Skeletal muscle tissue (tissue), 4 donors: ENCODE results near the gene DARS1. TPM values are rescaled to one million over a fixed set of nuclear protein-coding genes. Genes with fewer than 3 reads are reported as not detected.
"Not testable (repeated sequence)": the region's sequence is repeated elsewhere in the genome, so short reads cannot be mapped to it uniquely, and the experiment has no call there.

Experiments used
- H3K27ac ChIP-seq: one replicate; pipeline ENCODE4 v1.7.0; 2013; ENCODE audit warnings: mild to moderate bottlenecking, low read depth, low read length, inconsistent platforms
- H3K27me3 ChIP-seq, 3 donors: one replicate each; pipeline ENCODE4 v1.7.0; 2013; ENCODE audit warnings: low read length in 3 of 3; ENCODE audit not compliant: control insufficient read depth in 3 of 3, insufficient read depth in 3 of 3
- H3K36me3 ChIP-seq, 3 donors: one replicate each; pipeline ENCODE4 v1.7.0; 2013; ENCODE audit warnings: low read length in 3 of 3; ENCODE audit not compliant: control insufficient read depth in 3 of 3, insufficient read depth in 3 of 3
- H3K4me1 ChIP-seq, 3 donors: one replicate each; pipeline ENCODE4 v1.7.0; 2013; ENCODE audit warnings: low read length in 3 of 3, mild to moderate bottlenecking in 3 of 3; ENCODE audit not compliant: control insufficient read depth in 3 of 3, insufficient read depth in 3 of 3
- H3K4me3 ChIP-seq, 3 donors: one replicate each; pipeline ENCODE4 v1.7.0; 2013; ENCODE audit warnings: low read length in 3 of 3
- H3K9ac ChIP-seq, 3 donors: one replicate each; pipeline ENCODE4 v1.7.0; 2013; ENCODE audit warnings: low read length in 3 of 3, mild to moderate bottlenecking in 3 of 3, moderate library complexity in 2 of 3, low read depth in 1 of 3
- H3K9me3 ChIP-seq, 3 donors: one replicate each; pipeline ENCODE4 v1.7.0; 2013; ENCODE audit warnings: low read length in 3 of 3; ENCODE audit not compliant: control insufficient read depth in 3 of 3
- total RNA-seq: library from RNA; depleted of rRNA; stranded (reverse); fragments of >200 nt; gene quantifications from one replicate; pipeline ENCODE4 v1.2.3, GENCODE V29; 2014
- donor health status: Osteomylitis.

DARS1 gene
- total RNA-seq, 1 donor from 2014 or later, result 85.6 TPM

- no peak overlapping the region for H3K4me3 ChIP-seq
- H3K4me1 ChIP-seq, result peaks cover 0 to 4% (median 4%) of the 10 kb centered on the region in 3 donors
- no peaks in the 10 kb centered on the region for H3K9me3 ChIP-seq
- H3K9ac ChIP-seq, result no peak overlapping the region
- H3K27ac ChIP-seq, result no peak overlapping the region
- peaks cover 0 to 5% (median 3%) of the 10 kb centered on the region in 3 donors for H3K36me3 ChIP-seq
- no peaks in the 10 kb centered on the region for H3K27me3 ChIP-seq
Measured at GRCh38 chr2:135969655-135970387, 15.6 kb downstream of the DARS1 start.

DNA sequence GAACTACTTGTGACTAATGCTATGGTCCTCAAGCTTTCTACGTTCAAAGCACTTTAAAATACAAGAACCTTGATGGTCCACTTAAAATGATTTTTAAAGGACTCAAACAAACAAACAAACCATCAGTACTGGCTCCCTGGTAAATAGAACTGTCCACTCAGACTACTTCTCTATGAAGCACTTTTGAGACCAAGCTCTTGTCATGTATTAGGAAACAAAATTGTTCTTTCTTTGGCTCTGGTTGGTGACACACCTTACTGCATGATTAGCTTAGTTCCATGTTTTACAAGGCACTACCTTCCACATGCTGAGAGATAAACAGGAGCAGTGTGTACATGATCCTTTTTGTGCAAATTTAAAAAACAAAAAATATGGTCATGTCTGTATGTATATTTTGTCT lies 19.7 kb downstream of the DARS1 start:
- H3K4me3 ChIP-seq, result no peak overlapping the region
- H3K36me3 ChIP-seq, result peaks cover 0 to 1% (median 0%) of the 10 kb centered on the region in 3 donors
- H3K9me3 ChIP-seq, result no peaks in the 10 kb centered on the region
- no peaks in the 10 kb centered on the region for H3K27me3 ChIP-seq
- H3K27ac ChIP-seq, result no peak overlapping the region
- H3K4me1 ChIP-seq, result peaks cover 3 to 6% (median 4%) of the 10 kb centered on the region in 3 donors
- H3K9ac ChIP-seq, result no peak overlapping the region

GRCh38 chr2:135964404-135964803 lies 21.0 kb downstream of the DARS1 start:
- not testable (repeated sequence) for H3K9me3 ChIP-seq, H3K36me3 ChIP-seq, H3K9ac ChIP-seq, H3K4me1 ChIP-seq, H3K27me3 ChIP-seq, H3K4me3 ChIP-seq, H3K27ac ChIP-seq

DNA sequence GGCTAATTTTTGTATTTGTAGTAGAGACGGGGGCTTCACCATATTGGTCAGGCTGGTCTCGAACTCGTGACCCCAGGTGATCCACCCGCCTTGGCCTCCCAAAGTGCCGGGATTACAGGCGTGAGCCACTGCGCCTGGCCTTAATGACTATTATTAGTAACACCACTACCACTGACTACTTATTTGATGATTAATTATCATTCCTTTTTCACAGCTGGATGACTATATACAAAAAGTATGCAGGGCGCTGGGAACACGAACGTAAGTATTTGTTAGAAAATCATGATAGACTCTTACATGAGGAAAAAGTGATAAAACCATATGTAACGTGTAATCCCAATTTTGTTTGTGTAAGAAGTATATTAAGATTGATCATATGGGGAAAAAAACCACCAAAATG lies 21.6 kb downstream of the DARS1 start:
- Histone ChIP-seq H3K4me3 (no peak overlapping the region), H3K27ac (no peak overlapping the region), H3K36me3 (peaks cover 0 to 5% (median 0%) of the 10 kb centered on the region in 3 donors), H3K9me3 (no peaks in the 10 kb centered on the region), H3K4me1 (peaks cover 0 to 3% (median 2%) of the 10 kb centered on the region in 3 donors), H3K9ac (no peak overlapping the region), H3K27me3 (no peaks in the 10 kb centered on the region)

- H3K9ac ChIP-seq, result no peak overlapping the region
- H3K4me1 ChIP-seq, result peaks cover 0 to 3% (median 2%) of the 10 kb centered on the region in 3 donors
Measured at GRCh38 chr2:135962366-135963123, 22.9 kb downstream of the DARS1 start.

DNA sequence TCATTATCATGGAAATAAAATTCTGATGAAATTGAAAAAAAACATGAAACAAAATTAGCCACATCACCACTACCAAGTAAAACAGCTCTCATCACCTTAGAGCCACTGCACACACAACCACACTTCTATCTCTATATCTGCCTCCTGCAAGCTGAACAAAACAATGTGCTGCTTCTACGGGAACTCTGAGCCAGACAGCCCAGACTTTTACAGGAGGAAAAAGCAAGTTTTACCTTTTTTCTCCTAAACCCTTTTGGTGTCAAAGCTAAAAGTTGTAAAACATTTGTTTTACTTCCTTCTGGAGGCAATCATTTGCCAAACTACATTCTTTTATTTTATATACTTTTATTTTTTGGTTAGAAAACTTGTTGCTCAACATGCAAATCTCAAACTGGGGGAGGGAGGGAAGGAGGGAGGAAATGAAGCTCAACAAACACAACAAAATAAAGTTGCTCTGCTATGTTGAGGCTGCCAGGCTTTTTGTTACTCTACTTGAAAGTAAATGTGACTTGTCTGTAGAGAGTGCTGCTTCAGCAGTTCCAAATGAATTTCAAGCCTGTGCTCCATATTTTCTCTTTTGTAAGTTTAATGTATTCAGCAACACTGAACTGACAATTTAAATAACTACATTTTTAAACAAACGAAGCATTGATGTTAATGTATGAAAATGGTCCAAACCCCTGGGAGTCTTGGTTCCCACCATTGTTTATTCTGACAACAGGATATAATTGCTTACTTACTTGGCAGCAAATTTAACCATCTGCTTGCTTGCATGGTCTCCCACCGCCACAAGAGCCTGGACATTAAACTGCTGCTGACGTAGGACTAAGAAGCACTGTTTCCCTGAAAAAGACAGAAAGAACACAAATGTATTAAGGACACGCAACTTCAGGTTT lies 24.5 kb downstream of the DARS1 start:
- Histone ChIP-seq H3K4me3 (no peak overlapping the region), H3K4me1 (peaks cover 0 to 3% (median 2%) of the 10 kb centered on the region in 3 donors), H3K9ac (no peak overlapping the region), H3K36me3 (peaks cover 0 to 5% (median 0%) of the 10 kb centered on the region in 3 donors), H3K27ac (no peak overlapping the region), H3K9me3 (no peaks in the 10 kb centered on the region), H3K27me3 (no peaks in the 10 kb centered on the region)

More at GRCh38 chr2:135962366-135963123, 22.9 kb downstream of the DARS1 start:
- H3K27ac ChIP-seq, result no peak overlapping the region
- H3K4me3 ChIP-seq, result no peak overlapping the region
- H3K27me3 ChIP-seq, result no peaks in the 10 kb centered on the region
- H3K9me3 ChIP-seq, result no peaks in the 10 kb centered on the region
- peaks cover 0 to 5% (median 0%) of the 10 kb centered on the region in 3 donors for H3K36me3 ChIP-seq

GRCh38 chr2:135960150-135960549 lies 25.3 kb downstream of the DARS1 start:
- H3K9ac ChIP-seq, result no peak overlapping the region
- peaks cover 0 to 3% (median 2%) of the 10 kb centered on the region in 3 donors for H3K4me1 ChIP-seq
- no peak overlapping the region for H3K27ac ChIP-seq
- H3K27me3 ChIP-seq, result no peaks in the 10 kb centered on the region
- H3K36me3 ChIP-seq, result peaks cover 0 to 5% (median 0%) of the 10 kb centered on the region in 3 donors
- no peak overlapping the region for H3K4me3 ChIP-seq
- H3K9me3 ChIP-seq, result no peaks in the 10 kb centered on the region

- H3K9me3 ChIP-seq, H3K4me3 ChIP-seq, H3K36me3 ChIP-seq, H3K27me3 ChIP-seq, H3K4me1 ChIP-seq, H3K9ac ChIP-seq, H3K27ac ChIP-seq: not testable (repeated sequence)
Measured at GRCh38 chr2:135958927-135959326, 26.5 kb downstream of the DARS1 start.

GRCh38 chr2:135954020-135954601 lies 31.3 kb downstream of the DARS1 start:
- H3K36me3 ChIP-seq, result peaks cover 0 to 2% (median 1%) of the 10 kb centered on the region in 3 donors
- H3K9me3 ChIP-seq, result no peaks in the 10 kb centered on the region
- no peak overlapping the region for H3K9ac ChIP-seq
- no peaks in the 10 kb centered on the region for H3K4me1 ChIP-seq
- H3K27ac ChIP-seq, result no peak overlapping the region
- no peaks in the 10 kb centered on the region for H3K27me3 ChIP-seq
- no peak overlapping the region for H3K4me3 ChIP-seq
